Measurements from ENCODE around the gene WDR74.

WDR74 gene

DNA sequence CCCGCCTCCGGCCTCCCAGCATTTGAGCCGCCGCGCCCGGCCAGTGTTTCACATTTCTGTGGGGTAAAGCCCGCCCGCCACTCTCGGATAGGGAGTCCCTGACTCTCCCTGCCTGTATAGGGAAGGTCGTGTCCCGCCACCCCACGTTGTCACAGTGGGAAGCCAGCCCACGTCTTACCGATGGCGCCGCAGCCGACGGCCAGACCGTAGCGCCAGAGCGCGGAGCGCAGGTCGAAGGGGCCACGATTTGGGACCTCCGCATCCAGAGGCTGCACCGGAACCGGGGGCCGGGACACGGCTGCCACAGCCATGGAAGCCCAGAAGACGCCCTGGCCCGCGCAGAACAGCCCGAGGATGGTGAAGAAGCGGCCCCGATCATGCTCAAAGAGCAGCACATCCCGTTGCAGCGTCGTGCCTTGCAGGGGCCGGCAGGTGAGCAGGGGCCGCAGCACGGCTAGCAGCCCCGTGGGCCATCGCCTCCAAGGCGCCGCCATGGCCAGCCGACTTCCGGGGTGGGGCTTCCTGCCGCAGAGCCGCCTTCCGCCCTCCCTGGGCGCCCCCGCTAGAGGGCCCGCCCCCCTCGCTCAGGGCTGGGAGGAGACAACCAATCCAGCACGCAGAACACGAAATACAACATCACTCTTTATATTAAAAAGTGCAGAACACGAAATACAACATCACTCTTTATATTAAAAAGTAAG, 47.7 kb downstream of the WDR74 start, which contains the start of gene TMEM223:
TSS of gene TMEM223 (minus strand) at position 506 of the 701 bp plus-strand sequence. CDS start at position 494, 12 bp downstream.
- DNase-seq: peak; percentile 28 to 74

DNA sequence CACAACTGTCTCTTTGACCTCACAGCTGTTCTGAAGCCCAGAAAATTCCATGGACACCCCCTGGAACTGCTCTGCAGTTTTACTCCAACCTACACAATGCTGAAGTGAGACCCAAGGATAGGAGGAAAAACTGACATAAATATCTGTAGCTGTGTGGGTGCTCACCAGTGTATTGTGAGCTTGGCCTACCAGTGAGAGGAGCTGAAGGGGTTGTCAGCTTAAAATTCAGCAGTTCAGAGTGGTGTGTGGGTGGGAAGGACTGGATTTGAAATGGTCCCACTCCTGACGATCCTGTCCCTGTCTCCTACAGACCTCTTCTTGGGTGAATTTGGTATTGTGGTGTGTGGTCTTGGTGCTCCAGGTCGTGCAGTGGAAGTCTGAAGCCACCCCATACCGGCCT, 49.8 kb downstream of the WDR74 start:
- no peak for DNase-seq

DNA sequence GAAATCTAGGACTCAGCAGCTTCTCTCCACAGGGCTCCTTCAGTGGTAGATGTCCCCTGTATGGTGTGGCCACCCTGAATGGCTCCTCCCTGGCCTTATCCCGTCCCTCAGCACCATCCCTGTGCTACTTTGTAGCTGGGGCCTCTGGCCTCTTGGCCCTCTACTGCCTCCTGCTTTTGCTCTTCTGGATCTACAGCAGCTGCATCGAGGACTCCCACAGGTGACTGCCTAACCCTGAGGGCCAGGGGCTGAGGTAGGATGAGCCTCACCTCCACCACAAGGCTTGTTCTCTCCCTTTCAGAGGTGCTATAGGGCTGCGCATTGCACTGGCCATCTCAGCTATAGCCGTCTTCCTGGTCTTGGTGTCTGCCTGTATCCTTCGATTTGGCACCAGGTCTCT, 50.4 kb downstream of the WDR74 start:
- no peak for DNase-seq

DNA sequence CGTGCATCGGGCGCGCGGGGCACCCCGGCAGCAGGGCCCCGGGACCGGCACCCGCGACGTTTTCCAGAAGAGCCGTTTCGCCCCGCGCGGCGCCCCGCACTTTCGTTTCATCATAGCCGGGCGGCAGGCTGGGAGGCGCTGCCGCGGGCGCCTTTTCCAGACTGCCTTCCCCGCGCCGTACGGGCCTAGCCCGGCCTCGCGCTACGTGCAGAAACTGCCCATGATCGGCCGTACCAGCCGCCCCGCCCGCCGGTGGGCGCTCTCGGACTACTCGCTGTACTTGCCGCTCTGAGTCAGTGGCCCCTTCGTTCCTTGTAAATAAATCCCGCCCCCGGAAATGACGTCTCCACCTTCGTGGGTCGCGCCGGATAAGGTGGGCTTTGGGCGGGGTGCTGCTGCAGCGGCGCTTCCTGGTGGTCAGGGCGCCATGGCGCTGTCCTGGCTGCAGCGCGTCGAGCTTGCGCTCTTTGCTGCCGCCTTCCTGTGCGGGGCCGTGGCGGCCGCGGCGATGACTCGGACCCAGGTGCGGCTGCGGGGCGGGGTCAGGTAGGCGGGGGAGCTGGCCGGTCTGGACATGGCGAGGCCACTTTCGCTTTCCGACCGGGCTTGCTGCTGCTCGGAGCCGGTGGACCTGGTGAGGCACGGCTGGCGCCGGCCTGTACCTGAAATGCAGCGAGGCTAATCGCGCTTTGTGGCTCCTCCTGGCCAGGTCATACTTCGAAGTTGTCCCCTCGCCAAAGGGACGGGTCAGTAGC, 52.2 kb downstream of the WDR74 start, which contains the start of gene TMEM179B:
TSS of gene TMEM179B (plus strand) at position 398 of the 755 bp plus-strand sequence. CDS start at position 428, 30 bp downstream.
- peak; percentile 81 to 94 for DNase-seq

- peak; percentile 58 for DNase-seq
Measured at GRCh38 chr11:62786318-62787004, 52.9 kb downstream of the WDR74 start.
